CD14-positive monocyte (primary cell): ENCODE data around the gene PARP2. TPM values are rescaled to one million over a fixed set of nuclear protein-coding genes. Genes with fewer than 3 reads are reported as not detected.

Experiments used
- DNase-seq, 3 donors: peaks; one replicate each; pipeline ENCODE4 v3.0.0-alpha.2; 2011 to 2022
- H2AFZ ChIP-seq: 2 replicates; pipeline ENCODE4 v1.6.0; 2012; ENCODE audit warnings: mild to moderate bottlenecking, low read depth, low read length, inconsistent platforms; ENCODE audit not compliant: insufficient read depth, poor library complexity, severe bottlenecking
- H3K27ac ChIP-seq, 2 donors: 1 replicate in 1 of 2; 2 replicates in 1 of 2; pipeline ENCODE4 v1.5.1; 2012 to 2013; ENCODE audit warnings: low read length in 2 of 2, control low read depth in 1 of 2, inconsistent platforms in 1 of 2, low read depth in 1 of 2, mild to moderate bottlenecking in 1 of 2
- H3K27me3 ChIP-seq, 2 donors: one replicate each; pipeline versions ENCODE4 v1.6.0 to v1.6.1; 2011 to 2013; ENCODE audit warnings: low read length in 2 of 2; ENCODE audit not compliant: control insufficient read depth in 2 of 2, insufficient read depth in 2 of 2
- H3K36me3 ChIP-seq, 2 donors: replicated peaks in 1 of 2; 1 replicate in 1 of 2; 2 replicates in 1 of 2; pipeline versions ENCODE4 v1.5.1 to v1.6.1; 2012 to 2013; ENCODE audit warnings: low read length in 2 of 2, control low read depth in 1 of 2, inconsistent platforms in 1 of 2, mild to moderate bottlenecking in 1 of 2; ENCODE audit not compliant: insufficient read depth in 2 of 2, control insufficient read depth in 1 of 2
- H3K4me1 ChIP-seq, 2 donors: 1 replicate in 1 of 2; 2 replicates in 1 of 2; pipeline versions ENCODE4 v1.5.1 to v1.6.1; 2012 to 2013; ENCODE audit warnings: low read length in 2 of 2, control low read depth in 1 of 2, inconsistent platforms in 1 of 2, mild to moderate bottlenecking in 1 of 2, moderate library complexity in 1 of 2; ENCODE audit not compliant: insufficient read depth in 2 of 2, control insufficient read depth in 1 of 2
- H3K4me2 ChIP-seq: replicated peaks from 2 replicates; pipeline ENCODE3; 2012; ENCODE audit warnings: low read length, moderate library complexity, mild to moderate bottlenecking; ENCODE audit not compliant: poor library complexity, severe bottlenecking; ENCODE audit errors: extremely low read depth
- H3K4me3 ChIP-seq, 3 experiments: fragments of 200-600 bp in 1 of 3; sonication (generic) in 1 of 3; replicated peaks in 1 of 3; 1 replicate in 2 of 3; 2 replicates in 1 of 3; pipeline ENCODE4 v1.5.1; 2011 to 2013; ENCODE audit warnings: low read length in 3 of 3, mild to moderate bottlenecking in 3 of 3, control low read depth in 2 of 3, low read depth in 2 of 3, inconsistent platforms in 1 of 3, moderate library complexity in 1 of 3
- H3K79me2 ChIP-seq: 2 replicates; pipeline ENCODE4 v1.6.0; 2012; ENCODE audit warnings: mild to moderate bottlenecking, control low read depth, inconsistent platforms, low read length, moderate library complexity; ENCODE audit not compliant: insufficient read depth
- H3K9ac ChIP-seq: 2 replicates; pipeline ENCODE4 v1.6.0; 2017; ENCODE audit warnings: low read length, mild to moderate bottlenecking; ENCODE audit not compliant: insufficient read depth, poor library complexity, severe bottlenecking
- H3K9me3 ChIP-seq, 2 donors: replicated peaks in 1 of 2; 1 replicate in 1 of 2; 2 replicates in 1 of 2; pipeline versions ENCODE4 v1.5.1 to v1.6.1; 2012 to 2013; ENCODE audit warnings: low read length in 2 of 2, control low read depth in 1 of 2; ENCODE audit not compliant: control insufficient read depth in 1 of 2, insufficient read depth in 1 of 2
- H4K20me1 ChIP-seq: 2 replicates; pipeline ENCODE4 v1.6.0; 2012; ENCODE audit warnings: mild to moderate bottlenecking, low read length, control low read depth, moderate library complexity; ENCODE audit not compliant: insufficient read depth
- H3K27ac Mint-ChIP-seq, 7 donors: one replicate each; pipeline ENCODE4 v1.8.0; 2020; ENCODE audit warnings: mild to moderate bottlenecking in 7 of 7, mixed read lengths in 7 of 7, moderate library complexity in 6 of 7, inconsistent platforms in 2 of 7
- H3K27me3 Mint-ChIP-seq, 3 donors: one replicate each; pipeline ENCODE4 v1.8.0; 2021 to 2022; ENCODE audit warnings: low read depth in 3 of 3, mild to moderate bottlenecking in 3 of 3, mixed read lengths in 3 of 3, moderate library complexity in 3 of 3, inconsistent platforms in 1 of 3
- H3K36me3 Mint-ChIP-seq, 2 donors: one replicate each; pipeline ENCODE4 v1.8.0; 2020; ENCODE audit warnings: mixed read lengths in 2 of 2, inconsistent platforms in 1 of 2, mild to moderate bottlenecking in 1 of 2
- H3K4me1 Mint-ChIP-seq: one replicate; pipeline ENCODE4 v1.8.0; 2020; ENCODE audit warnings: mild to moderate bottlenecking, mixed read lengths
- H3K4me3 Mint-ChIP-seq, 2 donors: one replicate each; pipeline ENCODE4 v1.8.0; 2020; ENCODE audit warnings: mild to moderate bottlenecking in 2 of 2, mixed read lengths in 2 of 2, moderate library complexity in 1 of 2
- H3K9me3 Mint-ChIP-seq, 7 donors: one replicate each; pipeline ENCODE4 v1.8.0; 2020 to 2022; ENCODE audit warnings: mixed read lengths in 7 of 7, mild to moderate bottlenecking in 6 of 7, moderate library complexity in 6 of 7, inconsistent platforms in 2 of 7
- WGBS: methylation state at CpG from one replicate; pipeline ENCODE4 v1.1.5; 2013; ENCODE audit warnings: missing lambda C conversion rate; ENCODE audit not compliant: insufficient coverage; 5-methylcytosine and 5-hydroxymethylcytosine counted together
- intact Hi-C, 2 donors: fragments of 100-400 bp; cut with micrococcal nuclease; formaldehyde crosslinking; loops; one replicate each; pipeline versions ENCODE4 v1.15.0 to v1.15.1; 2023
- polyA plus RNA-seq, 3 donors: library from polyadenylated mRNA; depleted of rRNA in 1 of 3; unstranded in 2 of 3; stranded (reverse) in 1 of 3; fragments of 300-500 nt in 2 of 3; fragments of >200 nt in 1 of 3; fragmentation: Illumina TruSeq in 2 of 3; gene quantifications; 1 replicate in 2 of 3; 2 replicates in 1 of 3; pipeline ENCODE4 v1.2.3, GENCODE V29; 2012 to 2021
- TF ChIP-seq, protein P1 (sequence below): fragments of 200-600 bp; IDR thresholded peaks from one replicate; pipeline ENCODE4 v1.8.0; 2022; ENCODE audit warnings: antibody characterized with exemption, mild to moderate bottlenecking

The PARP2 gene
- polyA plus RNA-seq, 3 donors, result 1.8 to 7.3 (median 3.9) TPM

DNA sequence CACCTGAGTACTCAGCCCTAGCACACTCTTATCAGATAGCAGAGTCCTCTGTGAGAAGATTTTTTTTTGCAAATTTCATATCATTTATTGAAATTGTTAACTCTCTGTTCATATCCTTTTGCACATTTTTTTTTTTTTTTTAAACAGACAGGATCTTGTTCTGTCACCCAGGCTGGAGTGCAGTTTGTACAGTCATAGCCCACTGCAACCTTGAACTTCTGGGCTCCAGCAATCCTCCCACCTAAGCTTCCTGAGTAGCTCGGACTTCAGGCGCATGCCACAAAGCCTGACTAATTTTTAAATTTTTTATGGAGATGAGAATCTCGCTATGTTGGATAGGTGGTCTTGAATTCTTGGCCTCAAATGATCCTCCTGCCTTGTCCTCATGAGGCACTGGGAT is 4.3 kb downstream of the PARP2 start:
- Mint-ChIP-seq H3K36me3 (peaks cover 31 to 53% of the 10 kb centered on the region in 2 donors), H3K9me3 (no peaks in the 10 kb centered on the region), H3K27ac (no peak overlapping the region), H3K4me1 (peaks cover 6% of the 10 kb centered on the region), H3K27me3 (peaks cover 0 to 3% (median 0%) of the 10 kb centered on the region in 3 donors), H3K4me3 (no peak overlapping the region)
- Histone ChIP-seq H3K36me3 (peaks cover 13 to 52% of the 10 kb centered on the region in 2 donors), H3K27me3 (no peaks in the 10 kb centered on the region), H3K4me2 (no peak overlapping the region), H3K79me2 (peaks cover 12% of the 10 kb centered on the region), H4K20me1 (no peaks in the 10 kb centered on the region), H3K27ac (no peak overlapping the region), H2AFZ (no peak overlapping the region), H3K4me1 (peaks cover 6% of the 10 kb centered on the region in 2 donors), H3K4me3 (no peak overlapping the region), H3K9me3 (no peaks in the 10 kb centered on the region), H3K9ac (no peak overlapping the region)
- no peak for DNase-seq
- intact Hi-C loops, result loop anchor here (10.0 kb wide), 1 partner anchor 107 kb away; the partner anchor contains the start of genes APEX1 (in 2 of the 2) and OSGEP (in 2 of the 2)
- TF ChIP-seq, protein P1, sequence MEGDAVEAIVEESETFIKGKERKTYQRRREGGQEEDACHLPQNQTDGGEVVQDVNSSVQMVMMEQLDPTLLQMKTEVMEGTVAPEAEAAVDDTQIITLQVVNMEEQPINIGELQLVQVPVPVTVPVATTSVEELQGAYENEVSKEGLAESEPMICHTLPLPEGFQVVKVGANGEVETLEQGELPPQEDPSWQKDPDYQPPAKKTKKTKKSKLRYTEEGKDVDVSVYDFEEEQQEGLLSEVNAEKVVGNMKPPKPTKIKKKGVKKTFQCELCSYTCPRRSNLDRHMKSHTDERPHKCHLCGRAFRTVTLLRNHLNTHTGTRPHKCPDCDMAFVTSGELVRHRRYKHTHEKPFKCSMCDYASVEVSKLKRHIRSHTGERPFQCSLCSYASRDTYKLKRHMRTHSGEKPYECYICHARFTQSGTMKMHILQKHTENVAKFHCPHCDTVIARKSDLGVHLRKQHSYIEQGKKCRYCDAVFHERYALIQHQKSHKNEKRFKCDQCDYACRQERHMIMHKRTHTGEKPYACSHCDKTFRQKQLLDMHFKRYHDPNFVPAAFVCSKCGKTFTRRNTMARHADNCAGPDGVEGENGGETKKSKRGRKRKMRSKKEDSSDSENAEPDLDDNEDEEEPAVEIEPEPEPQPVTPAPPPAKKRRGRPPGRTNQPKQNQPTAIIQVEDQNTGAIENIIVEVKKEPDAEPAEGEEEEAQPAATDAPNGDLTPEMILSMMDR, result no peak
- WGBS, result 100% methylated on average over 1 of the region's 3 CpGs

DNA sequence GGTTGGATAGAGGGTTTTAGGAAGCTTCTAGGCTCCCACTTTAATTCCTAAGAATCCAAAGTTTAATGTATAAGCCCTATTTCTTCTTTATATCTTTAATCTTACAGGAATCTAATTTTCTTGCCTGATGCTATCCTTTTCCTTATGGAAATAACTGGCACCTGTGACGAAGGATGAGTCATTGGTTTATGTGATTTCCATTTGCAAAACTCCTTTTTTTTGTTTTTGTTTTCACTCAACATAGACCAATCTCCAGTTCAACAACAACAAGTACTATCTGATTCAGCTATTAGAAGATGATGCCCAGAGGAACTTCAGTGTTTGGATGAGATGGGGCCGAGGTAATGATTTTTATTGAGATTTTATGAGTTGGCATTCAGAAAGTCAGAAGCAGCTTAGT is 6.8 kb downstream of the PARP2 start:
- H4K20me1 ChIP-seq, result no peaks in the 10 kb centered on the region
- intact Hi-C loops, result no loop called here
- no peaks in the 10 kb centered on the region for H3K9me3 Mint-ChIP-seq
- no peak overlapping the region for H3K27ac Mint-ChIP-seq
- H3K27ac ChIP-seq, result no peak overlapping the region
- H3K4me3 Mint-ChIP-seq, result no peak overlapping the region
- TF ChIP-seq, protein P1, result no peak
- H3K4me1 Mint-ChIP-seq, result no peaks in the 10 kb centered on the region
- H3K36me3 Mint-ChIP-seq, result peaks cover 51 to 76% of the 10 kb centered on the region in 2 donors
- no peak for DNase-seq
- H3K4me2 ChIP-seq, result no peak overlapping the region
- no peaks in the 10 kb centered on the region for H3K27me3 ChIP-seq
- no peak overlapping the region for H3K4me3 ChIP-seq
- no peaks in the 10 kb centered on the region for H3K79me2 ChIP-seq
- WGBS, result 100% methylated on average over 1 of the region's 2 CpGs
- H3K9me3 ChIP-seq, result no peaks in the 10 kb centered on the region
- H3K9ac ChIP-seq, result no peak overlapping the region
- peaks cover 0 to 3% (median 0%) of the 10 kb centered on the region in 3 donors for H3K27me3 Mint-ChIP-seq
- H3K4me1 ChIP-seq, result no peaks in the 10 kb centered on the region
- no peak overlapping the region for H2AFZ ChIP-seq
- H3K36me3 ChIP-seq, result peaks cover 29 to 75% of the 10 kb centered on the region in 2 donors
